SK-N-SH (cell line): ENCODE measurements around the gene RPL15. TPM values are rescaled to one million over a fixed set of nuclear protein-coding genes. Genes with fewer than 3 reads are reported as not detected.

Experiments used
- CTCF ChIA-PET: fragments of 300-600, 350-600 bp; formaldehyde crosslinking; extraction: SDS; loops from one replicate; lab custom pipeline; 2021; lab: Yijun Ruan, JAX
- POLR2A ChIA-PET: fragments of 350-600 bp; sonication (Branson Sonifier 250); formaldehyde crosslinking; extraction: SDS; loops from one replicate; lab custom pipeline; 2020; ENCODE audit warnings: antibody characterized with exemption, inconsistent platforms; lab: Yijun Ruan, JAX
- DNase-seq: peaks from one replicate; pipeline ENCODE4 v3.0.0; 2012
- H2AFZ ChIP-seq: fragments of 200-600 bp; sonication (generic); 2 replicates; pipeline ENCODE4 v1.8.1; 2016; ENCODE audit warnings: antibody characterized with exemption, mild to moderate bottlenecking, low read depth
- H3F3A ChIP-seq: fragments of 200-600 bp; sonication (generic); replicated peaks from 2 replicates; pipeline ENCODE3; 2016; ENCODE audit warnings: antibody characterized with exemption, mild to moderate bottlenecking; ENCODE audit not compliant: insufficient read depth
- H3K27ac ChIP-seq, 2 experiments: fragments of 200-500 bp in 1 of 2; fragments of 200-600 bp in 1 of 2; sonication (Bioruptor generic) in 1 of 2; sonication (generic), shearing (Covaris generic) in 1 of 2; 2 replicates each; pipeline versions ENCODE4 v1.5.1 to v1.6.1; 2014 to 2016; ENCODE audit warnings: low read depth in 2 of 2, inconsistent platforms in 1 of 2, low read length in 1 of 2, mild to moderate bottlenecking in 1 of 2, mixed read lengths in 1 of 2
- H3K27me3 ChIP-seq: fragments of 200-600 bp; sonication (generic), shearing (Covaris generic); 2 replicates; pipeline ENCODE4 v1.6.1; 2016; ENCODE audit warnings: mixed run types; ENCODE audit not compliant: insufficient read depth
- H3K36me3 ChIP-seq, 2 experiments: fragments of 200-500 bp in 1 of 2; fragments of 200-600 bp in 1 of 2; sonication (Bioruptor generic) in 1 of 2; sonication (generic) in 1 of 2; replicated peaks in 1 of 2; 2 replicates each; pipeline versions ENCODE3 to v1.5.1; 2014 to 2016; ENCODE audit warnings: low read length in 1 of 2, mild to moderate bottlenecking in 1 of 2; ENCODE audit not compliant: insufficient read depth in 2 of 2, control insufficient read depth in 1 of 2
- H3K4me1 ChIP-seq, 2 experiments: fragments of 200-500 bp in 1 of 2; fragments of 200-600 bp in 1 of 2; sonication (Bioruptor generic) in 1 of 2; sonication (generic), shearing (Covaris generic) in 1 of 2; 2 replicates each; pipeline versions ENCODE4 v1.5.1 to v1.6.1; 2014 to 2016; ENCODE audit warnings: low read depth in 1 of 2, low read length in 1 of 2, mixed run types in 1 of 2; ENCODE audit not compliant: insufficient read depth in 2 of 2, control insufficient read depth in 1 of 2
- H3K4me2 ChIP-seq: fragments of 200-600 bp; sonication (generic), shearing (Covaris generic); 2 replicates; pipeline ENCODE4 v1.6.1; 2017; ENCODE audit warnings: mixed run types
- H3K4me3 ChIP-seq, 2 experiments: fragments of 200-500 bp in 1 of 2; fragments of 200-600 bp in 1 of 2; sonication (Bioruptor generic) in 1 of 2; sonication (generic), shearing (Covaris generic) in 1 of 2; 2 replicates each; pipeline versions ENCODE4 v1.5.1 to v1.8.1; 2014 to 2016; ENCODE audit warnings: low read depth in 2 of 2, inconsistent platforms in 1 of 2, low read length in 1 of 2, mild to moderate bottlenecking in 1 of 2, mixed read lengths in 1 of 2, moderate library complexity in 1 of 2
- H3K79me2 ChIP-seq: fragments of 200-600 bp; sonication (generic); 2 replicates; pipeline ENCODE4 v1.8.1; 2017; ENCODE audit warnings: mild to moderate bottlenecking; ENCODE audit not compliant: insufficient read depth
- H3K9ac ChIP-seq: fragments of 200-600 bp; sonication (generic); 2 replicates; pipeline ENCODE4 v1.6.1; 2017; ENCODE audit warnings: mixed run types
- H3K9me2 ChIP-seq: fragments of 200-600 bp; sonication (generic); 2 replicates; pipeline ENCODE4 v1.6.1; 2017; ENCODE audit warnings: mixed run types
- H3K9me3 ChIP-seq: fragments of 200-600 bp; sonication (generic); 2 replicates; pipeline ENCODE4 v1.6.1; 2017; ENCODE audit warnings: mixed run types, mild to moderate bottlenecking, moderate library complexity
- H4K20me1 ChIP-seq: fragments of 200-600 bp; sonication (generic); 2 replicates; pipeline ENCODE4 v1.6.1; 2017; ENCODE audit warnings: mild to moderate bottlenecking, mixed run types; ENCODE audit not compliant: insufficient read depth
- CHD2 ChIP-seq: fragments of 150-350 bp; IDR thresholded peaks from 2 replicates; pipeline ENCODE4 v1.6.1; 2018; ENCODE audit warnings: low read length; ENCODE audit not compliant: partially characterized antibody
- ELF1 ChIP-seq: IDR thresholded peaks from 2 replicates; pipeline ENCODE4 v1.4.0; 2012
- EP300 ChIP-seq, 2 experiments: IDR thresholded peaks; 2 replicates each; pipeline versions ENCODE4 v1.4.0 to v1.6.1; 2012; ENCODE audit warnings: borderline replicate concordance in 1 of 2, low read depth in 1 of 2, low read length in 1 of 2
- FOSL2 ChIP-seq: IDR thresholded peaks from 2 replicates; pipeline ENCODE4 v1.4.0; 2012; ENCODE audit warnings: low read depth, mild to moderate bottlenecking, moderate library complexity, borderline replicate concordance
- FOXJ3 ChIP-seq: sonication (generic); formaldehyde crosslinking; IDR thresholded peaks from 2 replicates; pipeline ENCODE4 v1.5.1; 2020; ENCODE audit warnings: mild to moderate bottlenecking, missing genetic modification reagents
- FOXM1 ChIP-seq: IDR thresholded peaks from 2 replicates; pipeline ENCODE4 v1.4.0; 2012; ENCODE audit warnings: low read depth, mild to moderate bottlenecking
- GABPA ChIP-seq: IDR thresholded peaks from 2 replicates; pipeline ENCODE4 v1.4.0; 2012; ENCODE audit warnings: low read depth, mild to moderate bottlenecking
- GATA2 ChIP-seq: sonication (generic); formaldehyde crosslinking; IDR thresholded peaks from 2 replicates; pipeline ENCODE4 v1.5.0; 2020; ENCODE audit warnings: mild to moderate bottlenecking, missing genetic modification reagents
- JUND ChIP-seq: IDR thresholded peaks from 2 replicates; pipeline ENCODE4 v1.4.0; 2012
- MEF2A ChIP-seq: IDR thresholded peaks from 2 replicates; pipeline ENCODE4 v1.4.0; 2012; ENCODE audit warnings: low read depth, borderline replicate concordance
- NRF1 ChIP-seq: IDR thresholded peaks from 2 replicates; pipeline ENCODE4 v1.6.1; 2012; ENCODE audit warnings: low read depth, mild to moderate bottlenecking, low read length
- RXRA ChIP-seq: IDR thresholded peaks from 2 replicates; pipeline ENCODE4 v1.4.0; 2012; ENCODE audit warnings: low read depth, mild to moderate bottlenecking, borderline replicate concordance
- SIN3A ChIP-seq: IDR thresholded peaks from 2 replicates; pipeline ENCODE4 v1.6.1; 2012; ENCODE audit warnings: low read depth, mild to moderate bottlenecking, low read length, moderate library complexity, borderline replicate concordance
- SMC3 ChIP-seq: IDR thresholded peaks from 2 replicates; pipeline ENCODE4 v1.6.1; 2012; ENCODE audit warnings: low read depth, low read length, improper control_type of control experiment
- TCF12 ChIP-seq: IDR thresholded peaks from 2 replicates; pipeline ENCODE4 v1.4.0; 2012
- TEAD4 ChIP-seq: IDR thresholded peaks from 2 replicates; pipeline ENCODE4 v1.4.0; 2012; ENCODE audit warnings: mild to moderate bottlenecking, borderline replicate concordance; ENCODE audit not compliant: insufficient read depth
- YY1 ChIP-seq: IDR thresholded peaks from 2 replicates; pipeline ENCODE4 v1.4.0; 2012; ENCODE audit warnings: low read depth, mild to moderate bottlenecking
- WGBS: methylation state at CpG from one replicate; pipeline ENCODE4 v1.1.6; 2017; ENCODE audit warnings: low lambda C conversion rate; 5-methylcytosine and 5-hydroxymethylcytosine counted together
- polyA plus RNA-seq, 3 experiments: library from polyadenylated mRNA; depleted of rRNA; stranded (reverse); fragments of >200 nt; gene quantifications; 2 replicates each; pipeline ENCODE4 v1.2.3, GENCODE V29; 2012
- TF ChIP-seq, protein P1 (sequence below): IDR thresholded peaks from 2 replicates; pipeline ENCODE4 v1.4.0; 2012; ENCODE audit warnings: low read depth, borderline replicate concordance
- TF ChIP-seq, protein P2 (sequence below): fragments of 150-350 bp; IDR thresholded peaks from 2 replicates; pipeline ENCODE4 v1.6.1; 2017; ENCODE audit warnings: antibody characterized with exemption, low read length, low read depth, borderline replicate concordance
- TF ChIP-seq, protein P3 (sequence below): IDR thresholded peaks from 2 replicates; pipeline ENCODE4 v1.4.0; 2012; ENCODE audit warnings: low read depth, borderline replicate concordance
- TF ChIP-seq, protein P4 (sequence below): IDR thresholded peaks from 2 replicates; pipeline ENCODE4; 2012
- TF ChIP-seq, protein P5 (sequence below): IDR thresholded peaks from 2 replicates; pipeline ENCODE4 v1.4.0; 2012; ENCODE audit warnings: low read depth

The RPL15 gene
- polyA plus RNA-seq, 1 of the 3 experiments (the other 2 are of a cell fraction), result 5,582 TPM

DNA sequence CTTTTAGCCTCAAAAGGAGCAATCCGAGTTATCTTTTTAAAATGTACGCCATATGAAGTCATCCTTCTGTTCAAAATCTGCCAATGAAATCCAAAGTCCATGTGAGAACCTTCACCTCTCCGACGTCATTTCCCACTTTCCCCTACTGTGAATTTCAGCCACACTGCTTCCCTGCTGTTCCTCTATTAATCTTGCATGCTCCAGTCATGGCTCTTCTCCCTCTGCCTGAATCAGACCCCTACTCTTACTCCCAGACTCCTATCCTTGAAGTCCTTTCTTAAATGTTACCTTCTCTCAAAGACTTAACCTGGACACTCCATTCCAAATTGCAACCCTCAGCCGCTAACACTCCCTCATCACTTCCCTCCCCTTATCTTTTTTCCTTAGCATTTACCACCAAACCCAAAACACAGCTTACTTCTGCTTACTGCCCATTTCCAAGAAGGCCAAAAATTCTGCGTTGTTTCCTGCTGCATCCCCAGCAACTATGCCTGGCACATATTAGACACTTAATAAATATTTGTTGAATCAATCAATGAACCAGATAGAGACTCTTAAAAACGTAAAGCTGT lies 1.3 kb upstream of the RPL15 start (continued):
- no peak for TF ChIP-seq NRF1
- no peak for TF ChIP-seq GATA2 (CRISPR knock-in tag)
- TF ChIP-seq ELF1, result no peak
- TF ChIP-seq MEF2A, result no peak
- TF ChIP-seq, protein P1, sequence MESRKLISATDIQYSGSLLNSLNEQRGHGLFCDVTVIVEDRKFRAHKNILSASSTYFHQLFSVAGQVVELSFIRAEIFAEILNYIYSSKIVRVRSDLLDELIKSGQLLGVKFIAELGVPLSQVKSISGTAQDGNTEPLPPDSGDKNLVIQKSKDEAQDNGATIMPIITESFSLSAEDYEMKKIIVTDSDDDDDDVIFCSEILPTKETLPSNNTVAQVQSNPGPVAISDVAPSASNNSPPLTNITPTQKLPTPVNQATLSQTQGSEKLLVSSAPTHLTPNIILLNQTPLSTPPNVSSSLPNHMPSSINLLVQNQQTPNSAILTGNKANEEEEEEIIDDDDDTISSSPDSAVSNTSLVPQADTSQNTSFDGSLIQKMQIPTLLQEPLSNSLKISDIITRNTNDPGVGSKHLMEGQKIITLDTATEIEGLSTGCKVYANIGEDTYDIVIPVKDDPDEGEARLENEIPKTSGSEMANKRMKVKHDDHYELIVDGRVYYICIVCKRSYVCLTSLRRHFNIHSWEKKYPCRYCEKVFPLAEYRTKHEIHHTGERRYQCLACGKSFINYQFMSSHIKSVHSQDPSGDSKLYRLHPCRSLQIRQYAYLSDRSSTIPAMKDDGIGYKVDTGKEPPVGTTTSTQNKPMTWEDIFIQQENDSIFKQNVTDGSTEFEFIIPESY, result no peak
- TF ChIP-seq, protein P2, sequence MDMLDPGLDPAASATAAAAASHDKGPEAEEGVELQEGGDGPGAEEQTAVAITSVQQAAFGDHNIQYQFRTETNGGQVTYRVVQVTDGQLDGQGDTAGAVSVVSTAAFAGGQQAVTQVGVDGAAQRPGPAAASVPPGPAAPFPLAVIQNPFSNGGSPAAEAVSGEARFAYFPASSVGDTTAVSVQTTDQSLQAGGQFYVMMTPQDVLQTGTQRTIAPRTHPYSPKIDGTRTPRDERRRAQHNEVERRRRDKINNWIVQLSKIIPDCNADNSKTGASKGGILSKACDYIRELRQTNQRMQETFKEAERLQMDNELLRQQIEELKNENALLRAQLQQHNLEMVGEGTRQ, result no peak
- no peak for TF ChIP-seq SMC3
- no peak for TF ChIP-seq JUND
- TF ChIP-seq GABPA, result peak; percentile 48; the same call in 1 of the 2 replicates
- TF ChIP-seq, protein P3, sequence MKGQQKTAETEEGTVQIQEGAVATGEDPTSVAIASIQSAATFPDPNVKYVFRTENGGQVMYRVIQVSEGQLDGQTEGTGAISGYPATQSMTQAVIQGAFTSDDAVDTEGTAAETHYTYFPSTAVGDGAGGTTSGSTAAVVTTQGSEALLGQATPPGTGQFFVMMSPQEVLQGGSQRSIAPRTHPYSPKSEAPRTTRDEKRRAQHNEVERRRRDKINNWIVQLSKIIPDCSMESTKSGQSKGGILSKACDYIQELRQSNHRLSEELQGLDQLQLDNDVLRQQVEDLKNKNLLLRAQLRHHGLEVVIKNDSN, result no peak
- no peak for TF ChIP-seq SIN3A
- no peak for TF ChIP-seq RXRA
- no peak for TF ChIP-seq TEAD4
- TF ChIP-seq, protein P4, sequence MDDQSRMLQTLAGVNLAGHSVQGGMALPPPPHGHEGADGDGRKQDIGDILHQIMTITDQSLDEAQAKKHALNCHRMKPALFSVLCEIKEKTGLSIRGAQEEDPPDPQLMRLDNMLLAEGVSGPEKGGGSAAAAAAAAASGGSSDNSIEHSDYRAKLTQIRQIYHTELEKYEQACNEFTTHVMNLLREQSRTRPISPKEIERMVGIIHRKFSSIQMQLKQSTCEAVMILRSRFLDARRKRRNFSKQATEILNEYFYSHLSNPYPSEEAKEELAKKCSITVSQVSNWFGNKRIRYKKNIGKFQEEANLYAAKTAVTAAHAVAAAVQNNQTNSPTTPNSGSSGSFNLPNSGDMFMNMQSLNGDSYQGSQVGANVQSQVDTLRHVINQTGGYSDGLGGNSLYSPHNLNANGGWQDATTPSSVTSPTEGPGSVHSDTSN, result no peak
- TF ChIP-seq YY1, result peak; percentile 20; the same call in 1 of the 2 replicates

DNA sequence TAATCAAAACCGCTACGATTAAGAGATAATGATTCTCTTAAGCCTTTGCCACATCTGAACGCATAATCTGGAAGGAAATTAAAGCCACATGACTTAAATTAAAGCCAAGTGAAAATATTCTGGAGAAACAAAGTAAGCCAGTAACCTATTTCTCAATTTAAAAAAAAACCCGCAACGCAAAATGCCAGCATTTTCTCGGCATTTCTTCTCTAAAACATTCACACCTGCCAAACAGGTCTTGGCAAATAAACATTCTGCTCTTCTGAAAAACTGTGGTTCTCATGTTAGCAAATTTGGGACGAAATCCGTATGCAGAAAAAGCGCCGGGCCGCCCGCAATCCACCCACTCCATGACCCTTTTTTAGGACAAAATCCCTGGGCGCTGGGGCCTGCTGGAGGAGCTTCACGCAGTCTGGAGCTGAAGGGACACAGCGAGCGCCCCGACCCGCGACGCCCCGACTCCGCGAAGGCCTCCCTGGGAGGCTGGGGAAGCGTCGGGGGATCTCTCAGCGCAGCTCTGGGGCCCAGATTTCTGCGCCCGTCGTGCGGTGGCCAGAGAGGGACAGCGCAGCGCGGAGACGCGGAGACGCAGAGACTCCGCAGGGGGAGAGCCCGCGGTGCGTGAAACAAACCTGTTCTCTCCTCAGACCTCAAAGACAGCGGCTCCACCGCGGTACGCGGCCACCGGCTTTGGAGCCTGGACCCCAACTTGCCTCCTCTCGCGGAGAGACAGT lies 613 bp upstream of the RPL15 start:
- peak overlapping the region; percentile 79 to 94 for H3K27ac ChIP-seq
- no peaks in the 10 kb centered on the region for H3K9me2 ChIP-seq
- H3K4me2 ChIP-seq, result peak overlapping the region; percentile 96
- ChIA-PET POLR2A (interaction anchor here (0.6 to 2.7 kb wide), 39 partner anchors 9 to 676 kb away, joined by 3 to 49 read pairs (median 5); partner anchors contain the start of gene NR1D2), CTCF (interaction anchor here (0.7 to 2.4 kb wide), 4 partner anchors 9 to 76 kb away, joined by 3 to 11 read pairs (median 5); no protein-coding TSS in a partner anchor)
- H4K20me1 ChIP-seq, result peaks cover 37% of the 10 kb centered on the region
- H2AFZ ChIP-seq, result peak overlapping the region; percentile 76
- no peak for DNase-seq
- peaks cover 0 to 19% of the 10 kb centered on the region in 2 experiments; a peak in 3 of 4 replicates for H3K4me1 ChIP-seq
- no peaks in the 10 kb centered on the region for H3K9me3 ChIP-seq
- H3F3A ChIP-seq, result peaks cover 39% of the 10 kb centered on the region
- H3K36me3 ChIP-seq, result peaks cover 31 to 34% of the 10 kb centered on the region in 2 experiments
- H3K9ac ChIP-seq, result peak overlapping the region; percentile 89
- peaks cover 88% of the 10 kb centered on the region for H3K79me2 ChIP-seq
- peak overlapping the region; percentile 94 to 96 for H3K4me3 ChIP-seq
- WGBS, result 3% methylated on average over 26 of the region's 48 CpGs
- H3K27me3 ChIP-seq, result no peaks in the 10 kb centered on the region
- no peak for TF ChIP-seq GABPA
- no peak for TF ChIP-seq SMC3
- TF ChIP-seq FOXM1, result no peak
- no peak for TF ChIP-seq FOSL2
- no peak for TF ChIP-seq YY1
- no peak for TF ChIP-seq EP300 (IDR thresholded peaks at IDR 0.05; ENCODE audit: borderline replicate concordance in 1 of 2, low read depth in 1 of 2, low read length in 1 of 2)
- TF ChIP-seq, protein P3, result no peak
- TF ChIP-seq, protein P5, sequence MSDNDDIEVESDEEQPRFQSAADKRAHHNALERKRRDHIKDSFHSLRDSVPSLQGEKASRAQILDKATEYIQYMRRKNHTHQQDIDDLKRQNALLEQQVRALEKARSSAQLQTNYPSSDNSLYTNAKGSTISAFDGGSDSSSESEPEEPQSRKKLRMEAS, result no peak
- no peak for TF ChIP-seq TCF12
- no peak for TF ChIP-seq CHD2
- no peak for TF ChIP-seq RXRA
- TF ChIP-seq FOXJ3, result no peak
- TF ChIP-seq NRF1, result no peak
- TF ChIP-seq, protein P4, result no peak
